HG03095 (cell line): ENCODE measurements around the gene AKAP3.

Source experiments
- ATAC-seq: cut with Tn5 transposase; IDR thresholded peaks from one replicate; pipeline ENCODE4 v1.9.1; 2021; ENCODE audit warnings: moderate library complexity; ENCODE audit not compliant: unreplicated experiment

AKAP3 gene

GRCh38 chr12:4648501-4649357 lies at the start of gene AKAP3, which contains the start of gene NDUFA9:
Gene AKAP3, minus strand, starts transcription at chr12:4649051. Its CDS starts 10,855 bp downstream, at chr12:4638196.
Gene NDUFA9, plus strand, starts transcription at chr12:4649114. Its CDS starts 13 bp downstream, at chr12:4649127.
- ATAC-seq = peak; percentile 58

GRCh38 chr12:4690760-4691159 lies 41.9 kb upstream of the AKAP3 start:
- no peak for ATAC-seq

- no peak for ATAC-seq
Measured at GRCh38 chr12:4685317-4685716, 36.5 kb upstream of the AKAP3 start.

GRCh38 chr12:4681732-4682131 lies 32.9 kb upstream of the AKAP3 start:
- ATAC-seq = no peak

- no peak for ATAC-seq
Measured at GRCh38 chr12:4679711-4680110, 30.9 kb upstream of the AKAP3 start.

GRCh38 chr12:4665236-4665635 lies 16.4 kb upstream of the AKAP3 start:
- no peak for ATAC-seq

GRCh38 chr12:4663971-4664505 lies 15.2 kb upstream of the AKAP3 start:
- no peak for ATAC-seq

- ATAC-seq = no peak
Measured at GRCh38 chr12:4653691-4654090, 4.8 kb upstream of the AKAP3 start.

GRCh38 chr12:4653257-4653656 lies 4.4 kb upstream of the AKAP3 start:
- ATAC-seq = no peak

GRCh38 chr12:4649358-4649661 lies 459 bp upstream of the AKAP3 start:
- no peak for ATAC-seq

- ATAC-seq = no peak
Measured at GRCh38 chr12:4648104-4648500, 749 bp downstream of the AKAP3 start.

- no peak for ATAC-seq
Measured at GRCh38 chr12:4645023-4645422, 3.8 kb downstream of the AKAP3 start.

- peak; percentile 66 for ATAC-seq
Measured at GRCh38 chr12:4643747-4644146, 5.1 kb downstream of the AKAP3 start.

- no peak for ATAC-seq
Measured at GRCh38 chr12:4630262-4630661, 18.6 kb downstream of the AKAP3 start.

GRCh38 chr12:4628406-4628805 lies 20.4 kb downstream of the AKAP3 start:
- ATAC-seq = no peak

- ATAC-seq = no peak
Measured at GRCh38 chr12:4626543-4626942, 22.3 kb downstream of the AKAP3 start.

GRCh38 chr12:4621511-4621910 lies 27.3 kb downstream of the AKAP3 start:
- no peak for ATAC-seq

- no peak for ATAC-seq
Measured at GRCh38 chr12:4615667-4616066, 33.2 kb downstream of the AKAP3 start.

GRCh38 chr12:4610481-4610880 lies 38.4 kb downstream of the AKAP3 start:
- no peak for ATAC-seq

GRCh38 chr12:4609071-4609470 lies 39.8 kb downstream of the AKAP3 start:
- no peak for ATAC-seq

GRCh38 chr12:4607056-4607455 lies 41.8 kb downstream of the AKAP3 start:
- no peak for ATAC-seq

GRCh38 chr12:4604684-4605193 lies 44.1 kb downstream of the AKAP3 start:
- ATAC-seq = peak; percentile 93
